ENCODE data around the gene RIPOR2.

The RIPOR2 gene

DNA sequence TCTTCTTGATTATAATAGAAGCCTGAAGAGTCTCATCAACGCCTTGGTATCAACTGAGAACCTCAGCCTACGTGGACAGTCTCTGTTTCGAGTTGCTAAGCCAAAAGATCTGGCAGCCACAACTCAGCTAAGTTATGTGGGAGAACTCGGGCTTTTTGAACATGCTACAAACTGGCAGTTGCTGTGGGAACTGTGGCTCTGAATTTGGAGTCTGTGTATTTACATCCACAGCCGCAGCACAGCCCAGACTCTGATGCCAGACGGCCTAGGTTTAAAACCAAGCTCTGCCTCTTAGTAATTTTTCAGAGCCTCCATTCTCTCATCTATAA is 35.8 kb downstream of the RIPOR2 start:
- Histone ChIP-seq H3K36me3 (ENCODE audit: insufficient read depth, low read length) (no peaks in the 10 kb centered on the region), H3K9ac (ENCODE audit: insufficient read length) (no peak overlapping the region), H3K27ac (no peak overlapping the region), H3K4me3 (no peak overlapping the region), H3K9me3 (ENCODE audit: low read depth, low read length) (no peaks in the 10 kb centered on the region)
- TF ChIP-seq FOXP2 (optimal IDR thresholded peaks at IDR 0.05; ENCODE audit: control extremely low read depth, extremely low read length, insufficient read depth) = no peak
- TF ChIP-seq EZH2 (IDR thresholded peaks at IDR 0.05) = no peak
- TF ChIP-seq POLR2AphosphoS5 (IDR thresholded peaks at IDR 0.05; ENCODE audit: borderline replicate concordance, low read depth, low read length) = no peak
- DNase-seq (ENCODE audit: low read depth, low spot score) = no peak

DNA sequence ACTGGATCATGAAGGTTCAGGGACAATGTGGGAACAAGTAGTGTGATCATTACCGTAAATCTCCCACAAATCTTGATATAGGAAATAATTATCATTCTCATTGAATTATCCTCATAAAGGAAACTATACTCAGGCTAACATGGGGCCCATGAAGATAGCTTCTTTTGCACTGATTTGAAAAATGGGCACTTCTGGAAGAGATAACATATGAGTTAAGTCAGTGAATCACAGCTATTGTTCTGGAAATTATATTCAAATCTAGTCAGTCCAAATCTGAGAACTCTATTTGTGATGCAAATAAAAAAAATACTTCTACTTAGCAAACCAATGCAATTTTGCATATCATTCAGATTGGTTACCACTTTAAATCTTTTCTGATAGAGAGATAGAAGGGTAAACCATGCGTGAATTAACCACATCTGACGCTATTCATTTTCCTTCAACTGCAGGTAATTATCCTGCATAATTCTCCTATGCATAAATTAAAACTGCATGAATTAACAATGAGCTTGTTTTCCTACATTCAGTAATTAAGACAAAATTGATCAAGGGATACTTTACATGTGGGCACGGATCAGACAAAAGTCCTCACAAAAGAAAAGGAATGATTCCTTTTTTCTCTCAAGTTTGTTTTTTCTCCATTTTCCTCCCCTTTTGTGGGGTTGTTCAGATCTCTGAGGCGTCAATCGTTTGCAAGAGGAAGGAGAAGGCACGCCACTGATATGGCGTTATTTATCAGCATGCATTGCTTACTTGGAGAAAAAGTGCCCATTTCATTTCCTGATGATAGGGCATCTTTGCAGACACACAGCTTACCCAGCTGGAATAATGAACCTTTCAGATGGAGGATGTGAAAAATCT is 36.4 kb downstream of the RIPOR2 start:
- Histone ChIP-seq H3K9ac (ENCODE audit: insufficient read length) (no peak overlapping the region), H3K4me3 (no peak overlapping the region), H3K27ac (no peak overlapping the region)

GRCh38 chr6:24898676-24899075 is 37.1 kb downstream of the RIPOR2 start:
- no peak overlapping the region for H3K27ac ChIP-seq
- H3K9me3 ChIP-seq (ENCODE audit: low read depth, low read length) = no peaks in the 10 kb centered on the region
- no peak for DNase-seq (ENCODE audit: low read depth, low spot score)
- H3K36me3 ChIP-seq (ENCODE audit: insufficient read depth, low read length) = no peaks in the 10 kb centered on the region
- no peak for TF ChIP-seq POLR2AphosphoS5 (IDR thresholded peaks at IDR 0.05; ENCODE audit: borderline replicate concordance, low read depth, low read length)
- TF ChIP-seq FOXP2 (optimal IDR thresholded peaks at IDR 0.05; ENCODE audit: control extremely low read depth, extremely low read length, insufficient read depth) = no peak
- TF ChIP-seq EZH2 (IDR thresholded peaks at IDR 0.05) = no peak
- H3K9ac ChIP-seq (ENCODE audit: insufficient read length) = no peak overlapping the region
- no peak overlapping the region for H3K4me3 ChIP-seq

More for the DNA sequence above, 36.4 kb downstream of the RIPOR2 start:
- no peaks in the 10 kb centered on the region for H3K9me3 ChIP-seq (ENCODE audit: low read depth, low read length)
- TF ChIP-seq POLR2AphosphoS5 (IDR thresholded peaks at IDR 0.05; ENCODE audit: borderline replicate concordance, low read depth, low read length) = no peak
- TF ChIP-seq EZH2 (IDR thresholded peaks at IDR 0.05) = no peak
- TF ChIP-seq FOXP2 (optimal IDR thresholded peaks at IDR 0.05; ENCODE audit: control extremely low read depth, extremely low read length, insufficient read depth) = no peak
- no peak for DNase-seq (ENCODE audit: low read depth, low spot score)
- H3K36me3 ChIP-seq (ENCODE audit: insufficient read depth, low read length) = no peaks in the 10 kb centered on the region

DNA sequence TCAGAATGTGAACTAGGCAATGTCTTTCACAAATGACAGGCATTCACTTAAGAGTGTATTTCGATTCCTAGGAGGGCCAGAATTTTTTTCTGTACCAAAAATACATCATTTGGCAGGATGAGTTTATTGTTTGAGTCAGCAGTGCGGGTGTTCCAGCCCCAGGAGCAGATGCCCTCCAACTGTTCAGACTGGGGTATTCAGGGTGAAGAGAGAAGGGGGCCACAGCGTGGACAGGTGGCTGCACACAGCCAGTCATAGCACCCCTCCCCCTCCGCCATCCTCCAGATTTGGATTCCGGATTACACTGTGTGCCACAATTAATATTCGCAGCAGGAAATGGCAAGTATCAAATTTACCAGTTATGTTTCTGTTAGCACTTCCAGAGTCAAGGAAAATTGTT is 38.6 kb downstream of the RIPOR2 start:
- DNase-seq (ENCODE audit: low read depth, low spot score) = no peak
- Histone ChIP-seq H3K9ac (ENCODE audit: insufficient read length) (no peak overlapping the region), H3K9me3 (ENCODE audit: low read depth, low read length) (no peaks in the 10 kb centered on the region), H3K36me3 (ENCODE audit: insufficient read depth, low read length) (no peaks in the 10 kb centered on the region), H3K27ac (no peak overlapping the region), H3K4me3 (no peak overlapping the region)
- TF ChIP-seq FOXP2 (optimal IDR thresholded peaks at IDR 0.05; ENCODE audit: control extremely low read depth, extremely low read length, insufficient read depth) = no peak
- no peak for TF ChIP-seq POLR2AphosphoS5 (IDR thresholded peaks at IDR 0.05; ENCODE audit: borderline replicate concordance, low read depth, low read length)
- no peak for TF ChIP-seq EZH2 (IDR thresholded peaks at IDR 0.05)

DNA sequence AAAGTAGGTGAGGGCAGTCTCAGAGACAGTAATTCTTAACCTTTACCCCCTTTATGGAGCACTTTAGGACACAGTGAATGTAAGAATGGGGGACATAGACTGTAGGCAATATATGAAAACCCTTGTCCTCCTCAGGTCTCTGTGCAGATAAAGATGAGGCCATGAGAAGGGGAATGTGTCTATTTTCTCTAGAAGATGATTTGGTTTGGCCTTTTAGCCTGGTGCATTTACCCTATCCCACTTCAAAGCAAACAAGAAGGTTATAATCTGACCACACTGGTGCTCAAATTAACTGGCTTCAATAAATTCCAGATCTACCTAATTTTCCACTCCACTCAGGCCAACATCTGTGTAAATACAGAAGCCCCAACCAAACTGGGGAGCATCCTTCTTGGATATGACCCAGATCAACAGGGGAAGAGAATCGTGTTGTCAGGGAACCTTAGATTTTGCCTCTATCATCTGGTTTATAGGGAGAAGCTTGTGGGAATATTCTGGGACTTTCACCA is 42.4 kb downstream of the RIPOR2 start:
- no peaks in the 10 kb centered on the region for H3K36me3 ChIP-seq (ENCODE audit: insufficient read depth, low read length)
- H3K27ac ChIP-seq = no peak overlapping the region
- H3K9me3 ChIP-seq (ENCODE audit: low read depth, low read length) = no peaks in the 10 kb centered on the region
- no peak for TF ChIP-seq FOXP2 (optimal IDR thresholded peaks at IDR 0.05; ENCODE audit: control extremely low read depth, extremely low read length, insufficient read depth)
- no peak for TF ChIP-seq POLR2AphosphoS5 (IDR thresholded peaks at IDR 0.05; ENCODE audit: borderline replicate concordance, low read depth, low read length)
- no peak for TF ChIP-seq EZH2 (IDR thresholded peaks at IDR 0.05)
- DNase-seq (ENCODE audit: low read depth, low spot score) = no peak
- no peak overlapping the region for H3K4me3 ChIP-seq
- H3K9ac ChIP-seq (ENCODE audit: insufficient read length) = no peak overlapping the region

GRCh38 chr6:24891004-24891403 is 44.8 kb downstream of the RIPOR2 start:
- TF ChIP-seq POLR2AphosphoS5 (IDR thresholded peaks at IDR 0.05; ENCODE audit: borderline replicate concordance, low read depth, low read length) = no peak
- no peak for TF ChIP-seq FOXP2 (optimal IDR thresholded peaks at IDR 0.05; ENCODE audit: control extremely low read depth, extremely low read length, insufficient read depth)
- TF ChIP-seq EZH2 (IDR thresholded peaks at IDR 0.05) = no peak
- Histone ChIP-seq H3K9ac (ENCODE audit: insufficient read length) (no peak overlapping the region), H3K9me3 (ENCODE audit: low read depth, low read length) (no peaks in the 10 kb centered on the region), H3K27ac (no peak overlapping the region), H3K36me3 (ENCODE audit: insufficient read depth, low read length) (no peaks in the 10 kb centered on the region), H3K4me3 (no peak overlapping the region)
- DNase-seq (ENCODE audit: low read depth, low spot score) = no peak

GRCh38 chr6:24890471-24890870 is 45.3 kb downstream of the RIPOR2 start:
- Histone ChIP-seq H3K36me3 (ENCODE audit: insufficient read depth, low read length) (no peaks in the 10 kb centered on the region), H3K27ac (no peak overlapping the region), H3K9me3 (ENCODE audit: low read depth, low read length) (no peaks in the 10 kb centered on the region), H3K9ac (ENCODE audit: insufficient read length) (no peak overlapping the region), H3K4me3 (no peak overlapping the region)
- no peak for TF ChIP-seq POLR2AphosphoS5 (IDR thresholded peaks at IDR 0.05; ENCODE audit: borderline replicate concordance, low read depth, low read length)
- no peak for TF ChIP-seq FOXP2 (optimal IDR thresholded peaks at IDR 0.05; ENCODE audit: control extremely low read depth, extremely low read length, insufficient read depth)
- no peak for TF ChIP-seq EZH2 (IDR thresholded peaks at IDR 0.05)
- DNase-seq (ENCODE audit: low read depth, low spot score) = no peak

GRCh38 chr6:24888715-24889370 is 46.9 kb downstream of the RIPOR2 start:
- Histone ChIP-seq H3K27ac (no peak overlapping the region), H3K4me3 (no peak overlapping the region), H3K9me3 (ENCODE audit: low read depth, low read length) (no peaks in the 10 kb centered on the region), H3K36me3 (ENCODE audit: insufficient read depth, low read length) (no peaks in the 10 kb centered on the region), H3K9ac (ENCODE audit: insufficient read length) (no peak overlapping the region)
- no peak for DNase-seq (ENCODE audit: low read depth, low spot score)
- TF ChIP-seq EZH2 (IDR thresholded peaks at IDR 0.05) (no peak), FOXP2 (optimal IDR thresholded peaks at IDR 0.05; ENCODE audit: control extremely low read depth, extremely low read length, insufficient read depth) (no peak), POLR2AphosphoS5 (IDR thresholded peaks at IDR 0.05; ENCODE audit: borderline replicate concordance, low read depth, low read length) (no peak)
